HG02885 (cell line): ENCODE measurements around the gene PLSCR1.
A peak's percentile ranks its signal among the peaks of the same experiment; 100 is the strongest.
"Not testable (repeated sequence)": the region's sequence is repeated elsewhere in the genome, so short reads cannot be mapped to it uniquely, and the experiment has no call there.

Source experiments
- ATAC-seq: cut with Tn5 transposase; IDR thresholded peaks from one replicate; pipeline ENCODE4 v1.9.1; 2021; ENCODE audit warnings: mild to moderate bottlenecking; ENCODE audit not compliant: unreplicated experiment, poor library complexity

PLSCR1 gene

GRCh38 chr3:146550743-146551510, 6.5 kb upstream of the PLSCR1 start:
- ATAC-seq = peak; percentile 95

DNA sequence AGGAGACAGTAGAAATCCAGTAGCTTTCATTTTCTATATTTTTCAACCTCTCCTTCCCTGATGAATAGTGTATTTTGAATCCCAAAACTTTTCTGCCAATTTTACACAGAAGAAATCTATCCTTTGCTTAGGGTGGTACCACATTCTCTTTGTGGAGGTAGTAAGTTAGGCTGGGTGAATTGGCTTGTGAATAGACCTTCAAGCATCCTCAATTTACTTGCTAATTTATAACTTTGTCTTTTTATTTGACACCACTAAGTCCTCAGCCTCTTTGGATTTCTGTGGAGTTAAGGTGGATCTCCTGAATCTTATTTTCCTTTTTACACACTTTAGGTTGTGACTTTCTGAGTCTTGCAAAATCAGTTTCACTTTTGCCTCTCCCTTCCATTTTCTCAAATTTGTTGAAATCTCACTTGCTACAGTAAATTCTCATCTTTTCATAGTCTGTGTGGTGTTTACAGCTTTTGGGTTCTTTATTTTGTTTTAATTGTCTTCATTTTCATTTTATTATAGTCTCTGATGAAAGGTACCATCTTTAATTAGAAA, 5.7 kb upstream of the PLSCR1 start:
- ATAC-seq = no peak

GRCh38 chr3:146547235-146547835, 2.9 kb upstream of the PLSCR1 start:
- ATAC-seq = no peak

DNA sequence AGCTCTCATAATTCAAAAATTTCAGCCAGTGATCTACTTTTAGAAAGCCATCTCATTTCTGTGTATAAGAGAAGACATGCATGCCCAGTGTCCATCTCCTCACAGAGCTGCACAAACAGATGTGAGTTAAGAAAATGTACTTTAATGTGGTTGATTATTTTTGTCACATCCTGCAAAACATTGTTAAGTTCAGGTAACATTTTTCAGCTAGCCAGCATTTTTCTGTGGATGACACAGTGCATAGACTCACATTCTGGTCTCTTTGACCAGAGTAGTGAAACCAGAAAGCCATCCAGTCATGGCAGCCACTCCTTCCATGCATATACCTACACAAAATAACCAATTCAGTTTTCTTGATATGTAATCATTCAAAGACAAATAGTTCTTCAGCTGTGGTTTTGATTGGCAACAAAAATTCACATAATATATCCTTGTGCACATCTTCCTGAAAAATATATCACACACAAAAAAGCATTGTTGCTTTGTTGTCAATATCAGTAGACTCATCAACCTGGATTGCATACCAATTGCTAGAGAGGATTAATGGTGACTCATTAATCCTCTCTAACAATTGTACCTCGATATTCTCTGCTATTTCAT, 2.1 kb upstream of the PLSCR1 start:
- no peak for ATAC-seq

GRCh38 chr3:146544929-146545528, 622 bp upstream of the PLSCR1 start:
- ATAC-seq = no peak

GRCh38 chr3:146543461-146544001, 876 bp downstream of the PLSCR1 start:
- ATAC-seq = peak; percentile 16

- ATAC-seq = no peak
These were observed 1.4 kb downstream of the PLSCR1 start for GRCh38 chr3:146542978-146543377.

DNA sequence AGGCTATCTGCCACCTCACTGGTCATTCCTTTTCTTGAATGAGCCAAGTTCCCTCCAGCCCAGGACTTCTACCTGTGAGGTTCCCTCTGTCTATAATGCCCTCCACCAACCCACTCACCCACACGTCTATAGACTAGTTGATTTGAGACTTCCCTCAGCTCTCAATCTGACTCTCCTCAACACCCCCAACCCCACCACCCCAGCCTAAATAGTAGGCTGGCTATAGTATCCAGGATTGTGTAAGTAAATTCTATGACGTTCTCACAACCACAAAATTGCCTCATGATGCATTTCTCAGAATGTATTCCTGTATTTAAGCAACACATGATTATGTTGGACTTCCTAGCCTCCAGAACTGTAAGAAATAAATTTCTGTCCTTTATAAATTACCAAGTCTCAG, 2.2 kb downstream of the PLSCR1 start:
- no peak for ATAC-seq

DNA sequence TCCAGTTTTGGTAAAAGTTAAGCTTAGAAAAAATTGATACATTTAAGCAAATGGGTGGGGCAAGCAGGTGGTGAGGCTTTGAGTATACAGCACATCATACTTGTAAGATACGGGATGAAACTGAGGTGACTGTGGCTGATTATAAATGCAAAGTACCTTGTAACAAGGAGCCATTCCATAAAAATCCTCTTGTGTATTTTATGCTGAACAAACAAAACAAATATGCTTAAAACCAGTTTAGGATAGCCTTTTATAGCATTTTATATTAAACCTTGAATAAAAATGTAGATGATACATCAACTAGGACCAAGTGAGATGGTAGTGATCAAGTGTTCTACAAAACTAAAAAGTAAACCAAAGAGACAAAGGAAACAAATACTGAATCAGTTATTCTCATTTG, 3.4 kb downstream of the PLSCR1 start:
- no peak for ATAC-seq

- peak; percentile 13 for ATAC-seq
These were observed 4.2 kb downstream of the PLSCR1 start for GRCh38 chr3:146540236-146540635.

- ATAC-seq = no peak
These were observed 5.1 kb downstream of the PLSCR1 start for GRCh38 chr3:146539315-146539714.

- ATAC-seq = no peak
These were observed 6.8 kb downstream of the PLSCR1 start for GRCh38 chr3:146537603-146538002.

- no peak for ATAC-seq
These were observed 7.7 kb downstream of the PLSCR1 start for GRCh38 chr3:146536681-146537080.

GRCh38 chr3:146532406-146532805, 12.0 kb downstream of the PLSCR1 start:
- ATAC-seq = no peak

- ATAC-seq = no peak
These were observed 13.8 kb downstream of the PLSCR1 start for GRCh38 chr3:146530609-146531008.

- no peak for ATAC-seq
These were observed 15.4 kb downstream of the PLSCR1 start for GRCh38 chr3:146529021-146529420.

- ATAC-seq = no peak
These were observed 19.4 kb downstream of the PLSCR1 start for GRCh38 chr3:146524961-146525360.

- ATAC-seq = no peak
These were observed 20.9 kb downstream of the PLSCR1 start for GRCh38 chr3:146523531-146523930.

DNA sequence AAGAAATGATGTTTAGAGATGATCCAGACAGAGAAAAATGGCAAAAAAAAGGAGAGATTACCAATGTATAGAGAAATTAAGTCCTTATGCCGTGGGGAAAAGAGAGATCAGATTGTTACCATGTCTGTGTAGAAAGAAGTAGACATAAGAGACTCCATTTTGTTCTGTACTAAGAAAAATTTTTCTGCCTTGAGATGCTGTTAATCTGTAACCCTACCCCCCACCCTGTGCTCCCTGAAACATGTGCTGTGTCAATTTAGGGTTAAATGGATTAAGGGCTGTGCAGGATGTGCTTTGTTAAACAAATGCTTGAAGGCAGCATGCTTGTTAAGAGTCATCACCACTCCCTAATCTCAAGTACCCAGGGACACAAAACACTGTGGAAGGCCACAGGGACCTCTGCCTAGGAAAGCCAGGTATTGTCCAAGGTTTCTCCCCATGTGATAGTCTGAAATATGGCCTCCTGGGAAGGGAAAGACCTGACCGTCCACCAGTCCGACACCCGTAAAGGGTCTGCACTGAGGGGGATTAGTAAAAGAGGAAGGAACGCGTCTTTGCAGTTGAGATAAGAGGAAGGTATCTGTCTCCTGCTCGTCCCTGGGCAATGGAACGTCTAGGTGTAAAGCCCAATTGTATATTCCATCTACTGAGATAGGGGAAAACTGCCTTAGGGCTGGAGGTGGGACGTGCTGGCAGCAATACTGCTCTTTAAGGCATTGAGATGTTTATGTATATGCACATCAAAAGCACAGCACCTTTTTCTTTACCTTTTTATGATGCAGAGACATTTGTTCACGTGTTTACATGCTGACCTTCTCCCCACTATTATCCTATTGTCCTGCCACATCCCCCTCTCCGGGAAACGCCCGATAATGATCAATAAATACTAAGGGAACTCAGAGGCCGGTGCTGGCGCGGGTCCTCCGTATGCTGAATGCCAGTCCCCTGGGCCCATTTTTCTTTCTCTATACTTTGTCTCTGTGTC, 21.9 kb downstream of the PLSCR1 start:
- not testable (repeated sequence) for ATAC-seq

DNA sequence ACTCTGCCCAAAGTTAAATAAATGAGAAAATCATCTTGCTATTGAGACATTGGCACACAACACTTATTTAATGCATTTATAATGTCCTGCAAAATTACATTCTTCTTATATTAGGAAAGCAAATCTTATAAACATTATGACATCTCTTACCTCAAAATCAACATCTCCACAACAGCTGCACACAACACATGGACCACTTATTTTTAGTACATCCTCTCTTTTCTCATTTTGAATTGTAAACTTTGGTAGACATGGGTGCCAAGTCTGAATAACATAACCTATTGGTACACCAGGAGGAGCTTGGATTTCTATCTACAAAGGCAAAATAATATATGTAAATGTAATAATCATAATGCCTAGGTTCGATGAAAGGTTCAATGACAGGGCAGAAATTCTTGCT, 23.0 kb downstream of the PLSCR1 start:
- ATAC-seq = no peak
